ENCODE measurements around the gene ST6GALNAC6.

The ST6GALNAC6 gene

DNA sequence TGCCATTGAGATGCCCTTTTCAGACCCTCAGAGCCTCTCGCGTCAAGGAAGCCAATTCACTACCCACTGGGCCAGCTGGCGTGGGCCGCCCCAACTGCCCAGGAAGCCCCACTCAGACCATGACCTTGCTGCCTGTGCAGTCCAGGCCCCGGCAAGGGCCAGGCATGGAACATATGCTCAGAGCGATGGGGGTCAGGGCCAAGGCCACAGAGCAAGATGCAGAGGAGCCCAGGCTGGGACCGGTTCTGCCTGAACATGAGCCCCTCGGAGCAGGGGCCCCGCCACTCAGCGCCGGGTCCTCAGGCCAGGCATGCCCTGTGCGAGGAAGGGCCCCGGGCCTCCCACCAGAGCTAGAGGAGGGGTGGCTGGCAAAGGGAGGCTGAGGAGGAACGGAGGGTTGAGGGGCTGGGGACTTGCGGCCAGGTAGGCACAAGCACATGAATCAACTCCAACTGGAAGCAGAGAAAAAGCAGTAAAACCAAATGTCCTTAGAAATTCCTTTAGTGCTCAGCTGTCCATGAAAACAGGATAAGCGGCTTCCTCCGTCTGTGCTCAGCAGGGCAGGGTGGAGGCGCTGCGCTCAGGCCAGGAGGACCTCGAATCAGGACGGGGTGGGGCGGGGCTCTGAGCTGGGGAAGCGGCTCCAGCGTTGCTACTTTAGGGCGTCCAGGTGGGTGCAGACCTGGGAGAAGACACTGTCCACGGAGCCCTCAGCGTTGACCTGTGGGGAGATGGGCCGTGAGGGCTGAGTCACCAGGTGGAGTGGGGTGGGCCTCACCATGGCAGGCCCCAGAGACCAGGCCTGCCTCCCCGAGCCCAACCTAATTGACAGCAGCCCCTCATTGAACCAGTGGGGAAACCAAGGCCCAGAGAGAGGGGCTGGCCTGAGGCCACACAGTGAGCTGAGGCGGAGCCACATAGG, 31.8 kb downstream of the ST6GALNAC6 start:
- H3K4me3 ChIP-seq (ENCODE audit: insufficient read depth, low read depth, low read length, poor library complexity, severe bottlenecking): no peak overlapping the region
- no peak for DNase-seq
- no peaks in the 10 kb centered on the region for H3K9me3 ChIP-seq (ENCODE audit: control insufficient read depth, low read length)
- no peak overlapping the region for H3K27ac ChIP-seq (ENCODE audit: insufficient read depth, low read length, poor library complexity, severe bottlenecking)
- no peaks in the 10 kb centered on the region for H3K36me3 ChIP-seq (ENCODE audit: control insufficient read depth, insufficient read depth, low read length)
- H3K4me1 ChIP-seq (ENCODE audit: control insufficient read depth, insufficient read depth, low read length, poor library complexity, severe bottlenecking): peaks cover 13% of the 10 kb centered on the region
- no peaks in the 10 kb centered on the region for H3K27me3 ChIP-seq (replicated peaks; ENCODE audit: control insufficient read depth, insufficient read depth, low read length, poor library complexity, severe bottlenecking)

DNA sequence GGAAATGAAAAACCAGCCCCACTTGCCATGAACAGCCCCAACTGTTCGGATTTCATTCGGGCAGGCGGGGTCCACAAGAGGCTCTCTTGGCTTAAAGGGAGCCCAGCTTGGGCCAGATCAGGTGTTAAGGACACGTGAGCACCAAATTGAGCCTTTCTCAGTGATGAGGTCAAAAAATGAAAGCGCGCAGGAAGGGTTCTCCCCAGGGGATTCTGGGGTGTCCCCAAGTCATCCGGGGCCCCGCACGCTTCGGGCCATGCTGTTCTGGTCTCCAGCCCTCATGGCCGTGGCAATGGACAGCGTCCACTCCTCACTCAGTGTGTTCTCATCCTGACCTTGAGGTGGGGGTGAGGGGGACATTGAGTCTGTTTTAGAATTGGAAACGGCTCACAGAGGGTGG, 32.9 kb downstream of the ST6GALNAC6 start:
- H3K36me3 ChIP-seq (ENCODE audit: control insufficient read depth, insufficient read depth, low read length): no peaks in the 10 kb centered on the region
- H3K4me1 ChIP-seq (ENCODE audit: control insufficient read depth, insufficient read depth, low read length, poor library complexity, severe bottlenecking): peaks cover 23% of the 10 kb centered on the region
- H3K27me3 ChIP-seq (replicated peaks; ENCODE audit: control insufficient read depth, insufficient read depth, low read length, poor library complexity, severe bottlenecking): no peaks in the 10 kb centered on the region
- no peak overlapping the region for H3K4me3 ChIP-seq (ENCODE audit: insufficient read depth, low read depth, low read length, poor library complexity, severe bottlenecking)
- H3K9me3 ChIP-seq (ENCODE audit: control insufficient read depth, low read length): no peaks in the 10 kb centered on the region
- H3K27ac ChIP-seq (ENCODE audit: insufficient read depth, low read length, poor library complexity, severe bottlenecking): no peak overlapping the region
- no peak for DNase-seq

- H3K27me3 ChIP-seq (replicated peaks; ENCODE audit: control insufficient read depth, insufficient read depth, low read length, poor library complexity, severe bottlenecking): no peaks in the 10 kb centered on the region
- H3K27ac ChIP-seq (ENCODE audit: insufficient read depth, low read length, poor library complexity, severe bottlenecking): no peak overlapping the region
- H3K4me1 ChIP-seq (ENCODE audit: control insufficient read depth, insufficient read depth, low read length, poor library complexity, severe bottlenecking): peaks cover 30% of the 10 kb centered on the region
- no peaks in the 10 kb centered on the region for H3K36me3 ChIP-seq (ENCODE audit: control insufficient read depth, insufficient read depth, low read length)
- no peak for DNase-seq
- no peak overlapping the region for H3K4me3 ChIP-seq (ENCODE audit: insufficient read depth, low read depth, low read length, poor library complexity, severe bottlenecking)
- no peaks in the 10 kb centered on the region for H3K9me3 ChIP-seq (ENCODE audit: control insufficient read depth, low read length)
These were observed 33.5 kb downstream of the ST6GALNAC6 start for GRCh38 chr9:127865645-127866464.

DNA sequence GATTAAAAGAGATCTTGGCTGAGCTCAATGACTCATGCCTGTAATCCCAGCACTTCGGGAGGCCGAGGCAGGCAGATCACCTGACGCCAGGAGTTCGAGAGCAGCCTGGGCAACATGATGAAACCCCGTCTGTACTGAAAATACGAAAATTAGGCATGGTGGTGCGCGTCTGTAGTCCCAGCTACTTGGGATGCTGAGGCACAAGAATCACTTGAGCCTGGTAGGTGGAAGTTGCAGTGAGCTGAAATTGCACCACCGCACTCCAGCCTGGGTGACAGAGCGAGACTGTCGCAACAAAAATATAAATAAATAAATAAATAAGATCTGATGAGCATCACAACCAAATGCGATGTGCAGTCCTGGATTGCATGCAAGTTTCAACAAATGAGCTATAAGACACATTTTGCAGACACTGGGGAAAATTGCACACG, 36.2 kb downstream of the ST6GALNAC6 start:
- H3K27me3 ChIP-seq (replicated peaks; ENCODE audit: control insufficient read depth, insufficient read depth, low read length, poor library complexity, severe bottlenecking): no peaks in the 10 kb centered on the region
- no peak overlapping the region for H3K27ac ChIP-seq (ENCODE audit: insufficient read depth, low read length, poor library complexity, severe bottlenecking)
- peaks cover 29% of the 10 kb centered on the region for H3K4me1 ChIP-seq (ENCODE audit: control insufficient read depth, insufficient read depth, low read length, poor library complexity, severe bottlenecking)
- no peaks in the 10 kb centered on the region for H3K9me3 ChIP-seq (ENCODE audit: control insufficient read depth, low read length)
- no peak overlapping the region for H3K4me3 ChIP-seq (ENCODE audit: insufficient read depth, low read depth, low read length, poor library complexity, severe bottlenecking)
- no peak for DNase-seq
- no peaks in the 10 kb centered on the region for H3K36me3 ChIP-seq (ENCODE audit: control insufficient read depth, insufficient read depth, low read length)

- H3K9me3 ChIP-seq (ENCODE audit: control insufficient read depth, low read length): no peaks in the 10 kb centered on the region
- H3K4me3 ChIP-seq (ENCODE audit: insufficient read depth, low read depth, low read length, poor library complexity, severe bottlenecking): no peak overlapping the region
- DNase-seq: peak; percentile 17 to 24 (median 23)
- peaks cover 29% of the 10 kb centered on the region for H3K4me1 ChIP-seq (ENCODE audit: control insufficient read depth, insufficient read depth, low read length, poor library complexity, severe bottlenecking)
- H3K27ac ChIP-seq (ENCODE audit: insufficient read depth, low read length, poor library complexity, severe bottlenecking): peak overlapping the region; percentile 60
- H3K36me3 ChIP-seq (ENCODE audit: control insufficient read depth, insufficient read depth, low read length): no peaks in the 10 kb centered on the region
- H3K27me3 ChIP-seq (replicated peaks; ENCODE audit: control insufficient read depth, insufficient read depth, low read length, poor library complexity, severe bottlenecking): no peaks in the 10 kb centered on the region
These were observed 37.1 kb downstream of the ST6GALNAC6 start for GRCh38 chr9:127862075-127863011.

- H3K27ac ChIP-seq (ENCODE audit: insufficient read depth, low read length, poor library complexity, severe bottlenecking): no peak overlapping the region
- no peak overlapping the region for H3K4me3 ChIP-seq (ENCODE audit: insufficient read depth, low read depth, low read length, poor library complexity, severe bottlenecking)
- H3K36me3 ChIP-seq (ENCODE audit: control insufficient read depth, insufficient read depth, low read length): no peaks in the 10 kb centered on the region
- no peaks in the 10 kb centered on the region for H3K27me3 ChIP-seq (replicated peaks; ENCODE audit: control insufficient read depth, insufficient read depth, low read length, poor library complexity, severe bottlenecking)
- no peaks in the 10 kb centered on the region for H3K9me3 ChIP-seq (ENCODE audit: control insufficient read depth, low read length)
- H3K4me1 ChIP-seq (ENCODE audit: control insufficient read depth, insufficient read depth, low read length, poor library complexity, severe bottlenecking): peaks cover 35% of the 10 kb centered on the region
- DNase-seq: no peak
These were observed 38.6 kb downstream of the ST6GALNAC6 start for GRCh38 chr9:127860779-127861178.

DNA sequence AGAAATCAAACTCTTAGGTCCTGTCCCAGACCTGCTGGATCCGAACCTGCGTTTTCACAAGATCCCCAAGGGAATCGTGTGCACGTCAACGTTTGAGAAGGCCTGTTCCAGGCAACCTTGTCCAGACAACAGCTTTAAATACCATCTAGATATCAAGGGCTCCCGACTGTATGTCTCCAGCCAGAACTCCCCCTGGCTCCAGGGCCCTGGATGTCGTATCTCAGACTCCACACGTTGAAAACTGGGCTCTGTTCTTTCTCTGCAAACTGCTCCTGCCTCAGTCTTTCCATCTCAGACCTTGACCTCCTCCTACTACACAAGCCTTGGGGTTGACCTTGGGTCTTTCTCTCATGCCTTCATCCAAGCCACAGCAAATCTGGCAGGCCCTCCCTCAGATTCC, 39.1 kb downstream of the ST6GALNAC6 start:
- no peaks in the 10 kb centered on the region for H3K27me3 ChIP-seq (replicated peaks; ENCODE audit: control insufficient read depth, insufficient read depth, low read length, poor library complexity, severe bottlenecking)
- no peak overlapping the region for H3K27ac ChIP-seq (ENCODE audit: insufficient read depth, low read length, poor library complexity, severe bottlenecking)
- no peaks in the 10 kb centered on the region for H3K36me3 ChIP-seq (ENCODE audit: control insufficient read depth, insufficient read depth, low read length)
- peaks cover 33% of the 10 kb centered on the region for H3K4me1 ChIP-seq (ENCODE audit: control insufficient read depth, insufficient read depth, low read length, poor library complexity, severe bottlenecking)
- no peak overlapping the region for H3K4me3 ChIP-seq (ENCODE audit: insufficient read depth, low read depth, low read length, poor library complexity, severe bottlenecking)
- no peak for DNase-seq
- no peaks in the 10 kb centered on the region for H3K9me3 ChIP-seq (ENCODE audit: control insufficient read depth, low read length)

- Histone ChIP-seq H3K4me3 (ENCODE audit: insufficient read depth, low read depth, low read length, poor library complexity, severe bottlenecking) (no peak overlapping the region), H3K9me3 (ENCODE audit: control insufficient read depth, low read length) (no peaks in the 10 kb centered on the region), H3K36me3 (ENCODE audit: control insufficient read depth, insufficient read depth, low read length) (no peaks in the 10 kb centered on the region), H3K27me3 (replicated peaks; ENCODE audit: control insufficient read depth, insufficient read depth, low read length, poor library complexity, severe bottlenecking) (no peaks in the 10 kb centered on the region), H3K4me1 (ENCODE audit: control insufficient read depth, insufficient read depth, low read length, poor library complexity, severe bottlenecking) (peaks cover 41% of the 10 kb centered on the region), H3K27ac (ENCODE audit: insufficient read depth, low read length, poor library complexity, severe bottlenecking) (no peak overlapping the region)
- no peak for DNase-seq
These were observed 41.3 kb downstream of the ST6GALNAC6 start for GRCh38 chr9:127858041-127858512.

DNA sequence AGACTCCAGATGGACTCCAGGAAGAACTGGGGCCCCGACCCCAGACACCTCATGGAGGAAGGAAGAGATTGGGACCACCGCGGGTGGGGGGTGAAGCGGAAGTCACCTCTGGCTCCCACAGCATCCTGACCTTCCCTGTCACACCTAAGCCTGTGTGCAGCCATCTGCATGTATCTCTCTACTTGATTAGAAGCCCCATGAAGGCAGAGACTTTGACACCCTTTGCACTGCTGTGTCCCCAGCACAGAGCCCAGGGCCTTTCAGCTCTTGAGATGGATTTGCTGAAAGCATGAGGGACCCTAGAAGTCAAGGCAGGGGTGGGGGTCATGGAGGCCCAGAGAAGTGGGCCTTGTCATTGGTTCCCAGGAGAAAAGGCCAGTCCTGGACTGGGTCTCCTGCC, 42.1 kb downstream of the ST6GALNAC6 start:
- H3K4me1 ChIP-seq (ENCODE audit: control insufficient read depth, insufficient read depth, low read length, poor library complexity, severe bottlenecking): peaks cover 35% of the 10 kb centered on the region

More for the DNA sequence above, 42.1 kb downstream of the ST6GALNAC6 start:
- no peak for DNase-seq
- H3K36me3 ChIP-seq (ENCODE audit: control insufficient read depth, insufficient read depth, low read length): no peaks in the 10 kb centered on the region
- no peak overlapping the region for H3K27ac ChIP-seq (ENCODE audit: insufficient read depth, low read length, poor library complexity, severe bottlenecking)
- H3K4me3 ChIP-seq (ENCODE audit: insufficient read depth, low read depth, low read length, poor library complexity, severe bottlenecking): no peak overlapping the region
- H3K27me3 ChIP-seq (replicated peaks; ENCODE audit: control insufficient read depth, insufficient read depth, low read length, poor library complexity, severe bottlenecking): no peaks in the 10 kb centered on the region
- no peaks in the 10 kb centered on the region for H3K9me3 ChIP-seq (ENCODE audit: control insufficient read depth, low read length)

All from effector memory CD4-positive, alpha-beta T cell (primary cell).